ENCODE data around the gene STRN3.

Gene STRN3

DNA sequence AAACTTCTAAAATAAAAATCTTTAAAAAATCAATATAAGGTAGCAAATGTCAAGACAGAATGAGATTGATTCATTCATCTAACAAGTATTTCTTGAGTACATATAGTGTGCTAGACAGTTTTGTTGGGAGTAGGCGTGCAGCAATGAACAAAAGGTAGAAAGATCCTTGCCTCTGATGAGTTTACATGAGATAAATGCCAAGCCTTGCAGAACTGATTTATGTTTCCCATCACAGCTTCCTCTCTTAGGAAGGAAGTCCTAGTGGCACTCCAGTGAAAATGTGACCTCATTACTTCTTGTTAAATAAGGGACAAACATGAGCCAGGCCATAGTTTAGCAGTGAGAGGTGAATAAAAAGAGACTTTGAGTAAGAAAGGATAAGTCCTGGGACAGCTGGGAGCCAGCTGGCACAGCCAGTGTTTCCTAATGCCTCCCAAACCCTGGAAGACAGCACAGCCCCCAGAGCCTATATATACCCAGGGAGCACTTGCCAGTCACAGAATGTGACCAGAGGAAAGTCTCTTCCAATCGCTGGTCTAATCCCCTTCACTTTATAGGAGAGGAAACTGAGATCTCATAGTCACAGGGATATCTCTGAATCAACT is 156.5 kb downstream of the STRN3 start:
- DNase-seq: no peak

DNA sequence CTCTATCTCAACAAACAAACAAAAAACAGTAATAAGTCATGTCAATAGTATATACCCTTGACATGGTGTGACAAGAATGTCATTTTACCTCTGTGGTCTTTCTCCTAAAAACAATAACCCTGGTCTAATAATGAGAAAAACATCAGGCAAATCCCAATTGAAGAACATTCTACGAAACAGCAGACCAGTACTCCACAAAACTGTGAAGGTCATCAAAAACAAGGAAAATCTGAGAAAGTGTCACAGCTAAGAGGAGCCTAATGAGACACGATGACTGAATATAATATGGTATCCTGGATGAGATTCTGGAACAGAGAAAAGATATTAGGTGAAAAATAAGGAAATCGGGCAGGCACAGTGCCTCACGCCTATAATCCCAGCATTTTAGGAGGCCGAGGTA is 157.4 kb downstream of the STRN3 start:
- DNase-seq: no peak

DNA sequence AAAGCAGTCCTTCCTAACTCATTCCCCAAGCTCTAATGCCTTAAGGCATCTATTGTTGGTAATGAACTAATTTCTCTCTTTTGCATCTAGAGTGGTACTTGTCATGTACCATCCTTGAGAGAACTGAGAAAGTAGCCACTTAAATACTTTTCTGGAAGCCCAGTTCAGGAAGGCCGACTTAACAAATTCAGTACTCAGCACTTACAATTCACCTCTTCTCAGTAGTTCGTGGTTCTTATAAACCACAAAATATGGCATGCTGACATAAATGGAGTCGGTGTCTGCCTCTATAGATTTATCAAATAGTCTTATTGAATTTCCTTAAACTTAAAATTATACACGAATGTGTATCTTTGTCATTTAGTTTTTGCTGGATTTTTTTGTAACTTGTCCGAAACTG is 161.2 kb downstream of the STRN3 start:
- no peak for DNase-seq

DNA sequence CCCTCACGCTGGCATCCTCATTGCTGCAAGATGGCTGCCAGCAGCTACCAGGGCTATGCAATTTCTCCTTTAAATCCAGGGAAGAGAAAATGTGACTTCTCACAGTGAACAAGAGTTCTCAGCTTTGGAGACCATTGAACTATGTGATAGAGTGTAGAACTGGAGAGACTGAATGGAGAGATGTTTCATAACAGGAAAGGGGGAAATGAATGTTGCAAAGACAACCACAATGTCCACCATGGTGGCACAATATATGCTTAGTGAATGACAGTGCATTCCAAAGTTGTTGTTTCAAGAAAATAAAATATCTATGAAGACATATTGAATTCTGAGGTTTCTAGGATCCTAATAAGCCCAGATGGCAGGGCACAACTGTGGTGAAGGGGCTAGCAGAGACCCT is 165.0 kb downstream of the STRN3 start:
- DNase-seq: no peak

DNA sequence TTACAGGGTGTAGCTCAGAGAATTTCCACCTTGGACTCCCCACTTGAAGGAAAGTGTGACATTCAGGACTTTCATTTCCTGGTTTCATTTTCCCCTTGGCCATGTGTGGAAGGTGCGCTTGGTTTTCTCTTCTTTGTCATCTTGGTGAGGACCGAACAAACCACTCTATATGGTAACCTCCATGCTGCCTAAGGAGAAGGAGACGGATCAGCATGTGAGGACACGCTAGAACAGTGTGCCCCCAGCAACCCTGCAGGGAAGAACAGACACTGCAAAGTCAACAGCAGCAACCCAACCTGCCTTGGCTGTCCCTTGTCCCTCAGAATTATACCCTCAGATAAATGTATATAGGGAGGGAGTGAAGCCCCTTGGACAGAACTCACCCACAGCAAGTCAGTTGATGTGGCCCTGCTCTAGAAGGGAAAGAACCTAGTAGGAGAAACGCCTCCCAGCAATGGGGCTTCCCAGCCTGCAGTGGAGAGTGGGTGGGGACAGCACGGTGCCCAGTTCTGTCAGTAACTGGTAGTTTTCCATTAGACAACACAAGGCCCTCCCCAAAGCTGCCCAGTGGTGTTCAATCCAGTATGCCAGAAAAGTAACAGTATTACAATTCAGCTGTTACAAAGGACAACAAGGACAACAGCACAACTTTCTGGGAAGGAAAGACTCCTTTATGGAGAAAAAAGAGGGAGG is 170.7 kb downstream of the STRN3 start:
- DNase-seq: no peak

DNA sequence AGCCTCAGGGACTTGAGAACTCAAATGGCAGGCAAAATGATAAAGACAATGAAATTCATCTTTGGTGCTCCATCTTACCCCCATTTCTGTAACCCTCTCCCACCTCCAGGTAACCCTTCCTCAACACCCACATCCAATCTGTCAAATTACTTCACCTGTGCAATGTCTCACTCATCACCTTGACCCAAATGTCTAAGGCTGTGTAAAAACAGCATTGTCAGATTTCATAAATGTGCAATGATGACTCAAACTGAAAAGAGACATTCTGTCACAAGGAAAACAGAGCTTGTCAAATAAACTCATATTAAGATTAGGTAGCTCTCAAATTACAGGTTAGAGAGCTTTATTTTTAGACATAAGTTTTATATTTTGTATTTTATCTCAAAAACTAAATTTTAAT is 171.7 kb downstream of the STRN3 start:
- no peak for DNase-seq

DNA sequence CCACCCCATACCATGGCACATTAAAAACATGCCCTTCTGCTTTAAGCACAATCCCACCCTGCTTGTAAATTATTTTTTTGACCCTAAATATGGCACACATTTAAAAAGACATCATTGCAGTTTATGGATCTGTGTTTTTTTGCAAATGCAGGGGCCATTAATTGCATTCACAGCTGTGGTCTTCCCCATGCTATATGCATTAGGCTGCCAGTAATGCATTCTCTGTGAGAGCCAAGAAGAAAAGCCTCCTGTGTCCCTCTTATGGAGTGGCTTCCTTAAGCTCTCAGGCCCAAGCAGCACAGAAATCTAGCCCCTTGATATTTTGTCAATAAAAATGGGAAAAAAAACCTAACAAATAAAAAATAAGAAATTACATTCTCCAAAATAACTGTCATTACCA is 172.2 kb downstream of the STRN3 start:
- DNase-seq: no peak

DNA sequence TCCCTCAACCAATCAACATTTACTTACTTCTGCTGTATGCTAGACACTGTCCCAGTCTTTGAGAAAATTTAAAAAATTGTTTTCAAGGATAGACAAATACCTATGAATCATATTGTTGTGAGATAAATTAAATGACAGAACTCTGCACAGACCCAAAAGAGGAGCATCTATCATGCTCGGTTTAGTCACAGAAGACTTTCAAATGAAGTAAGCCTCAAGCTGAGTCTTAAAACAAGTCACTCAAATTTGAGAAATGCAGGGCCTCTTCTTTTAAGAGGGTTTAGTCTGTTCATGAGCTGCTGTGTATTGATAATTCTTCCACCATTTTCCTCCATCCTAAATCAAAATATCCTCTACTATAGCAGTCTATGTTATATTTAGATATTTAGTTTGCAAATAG is 176.2 kb downstream of the STRN3 start:
- DNase-seq: no peak

DNA sequence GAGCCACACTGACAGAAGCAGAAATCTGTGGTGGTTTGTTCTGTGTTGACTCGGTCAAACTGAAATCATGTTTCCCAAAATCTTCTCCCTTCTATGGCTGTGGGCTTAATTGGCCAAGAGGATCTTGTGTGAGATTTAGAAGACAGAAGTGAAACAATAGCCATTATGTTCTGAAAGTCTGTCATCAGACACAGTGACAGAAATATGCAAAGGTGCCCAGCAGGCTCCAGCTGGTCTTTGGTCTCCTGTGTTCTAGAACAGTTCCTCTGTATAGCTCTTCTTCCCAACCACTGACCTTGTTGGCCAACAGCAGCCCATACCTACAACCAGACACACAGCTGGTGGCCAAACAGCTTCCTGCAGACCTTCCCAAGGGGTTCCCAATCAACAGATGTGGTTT is 176.8 kb downstream of the STRN3 start:
- DNase-seq: no peak

DNA sequence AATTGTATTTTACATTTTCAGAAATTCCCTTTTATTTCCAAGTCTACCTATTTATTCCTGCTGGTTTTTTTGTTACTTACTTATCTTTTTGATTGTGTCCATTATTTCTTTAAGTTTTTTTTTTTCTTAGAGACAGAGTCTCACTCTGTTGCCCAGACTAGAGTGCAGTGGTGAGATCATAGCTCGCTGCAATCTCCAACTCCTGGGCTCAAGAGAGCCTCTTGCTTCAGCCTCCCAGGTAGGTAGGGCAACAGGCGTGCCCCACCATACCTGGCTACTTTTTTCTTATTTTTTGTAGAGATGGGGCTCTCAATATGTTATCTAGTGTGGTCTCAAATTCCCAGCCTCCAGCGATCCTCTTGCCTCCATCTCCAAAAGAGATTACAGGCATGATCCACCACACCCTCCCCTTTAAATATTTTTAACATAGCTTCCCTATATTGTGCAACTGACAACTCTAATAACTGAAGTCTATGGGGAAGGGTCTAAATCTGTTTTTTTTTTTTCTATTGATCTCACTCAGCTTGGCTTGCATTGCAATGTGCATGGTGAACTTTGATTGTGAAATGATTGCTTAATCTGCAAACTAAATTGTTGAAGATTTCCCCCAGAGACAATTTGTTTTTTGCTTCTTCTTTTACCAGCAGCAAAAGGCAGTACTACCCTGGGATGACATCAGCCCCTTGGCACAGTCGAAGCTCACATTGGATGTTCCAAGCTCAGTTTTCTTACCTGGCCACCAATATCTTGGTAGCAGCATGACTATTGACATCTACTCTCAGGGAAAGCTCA is 177.5 kb downstream of the STRN3 start:
- no peak for DNase-seq

Data from T-helper 9 cell (primary cell).